Muscle layer of colon (tissue), 2 donors: ENCODE measurements around the gene GGTLC2.

Experiments used
- H3K27ac ChIP-seq: one replicate; pipeline ENCODE4 v1.7.0; 2013; ENCODE audit warnings: low read depth, mild to moderate bottlenecking, low read length, moderate library complexity
- H3K27me3 ChIP-seq, 2 donors: one replicate each; pipeline ENCODE4 v1.7.0; 2013; ENCODE audit warnings: low read length in 2 of 2, mild to moderate bottlenecking in 2 of 2; ENCODE audit not compliant: insufficient read depth in 2 of 2, control insufficient read depth in 1 of 2
- H3K36me3 ChIP-seq: one replicate; pipeline ENCODE4 v1.7.0; 2013; ENCODE audit warnings: mild to moderate bottlenecking, low read length; ENCODE audit not compliant: insufficient read depth
- H3K4me1 ChIP-seq: one replicate; pipeline ENCODE4 v1.7.0; 2013; ENCODE audit warnings: mild to moderate bottlenecking, low read length; ENCODE audit not compliant: insufficient read depth
- H3K4me3 ChIP-seq, 2 donors: one replicate each; pipeline ENCODE4 v1.7.0; 2013; ENCODE audit warnings: low read length in 2 of 2, low read depth in 1 of 2, mild to moderate bottlenecking in 1 of 2, moderate library complexity in 1 of 2
- H3K9ac ChIP-seq: one replicate; pipeline ENCODE4 v1.7.0; 2013; ENCODE audit warnings: low read length
- H3K9me3 ChIP-seq: one replicate; pipeline ENCODE4 v1.7.0; 2013; ENCODE audit warnings: mild to moderate bottlenecking, low read length
- donor health status: abdominal sarcoma.
- donor health status: Adenocarcinoma of cecum.

Gene GGTLC2

GRCh38 chr22:22673628-22674027, 29.2 kb downstream of the GGTLC2 start:
- no peak overlapping the region for H3K9ac ChIP-seq
- no peak overlapping the region for H3K27ac ChIP-seq
- no peaks in the 10 kb centered on the region for H3K27me3 ChIP-seq
- H3K4me1 ChIP-seq: no peaks in the 10 kb centered on the region
- no peaks in the 10 kb centered on the region for H3K36me3 ChIP-seq
- H3K4me3 ChIP-seq: no peak overlapping the region
- H3K9me3 ChIP-seq: no peaks in the 10 kb centered on the region

DNA sequence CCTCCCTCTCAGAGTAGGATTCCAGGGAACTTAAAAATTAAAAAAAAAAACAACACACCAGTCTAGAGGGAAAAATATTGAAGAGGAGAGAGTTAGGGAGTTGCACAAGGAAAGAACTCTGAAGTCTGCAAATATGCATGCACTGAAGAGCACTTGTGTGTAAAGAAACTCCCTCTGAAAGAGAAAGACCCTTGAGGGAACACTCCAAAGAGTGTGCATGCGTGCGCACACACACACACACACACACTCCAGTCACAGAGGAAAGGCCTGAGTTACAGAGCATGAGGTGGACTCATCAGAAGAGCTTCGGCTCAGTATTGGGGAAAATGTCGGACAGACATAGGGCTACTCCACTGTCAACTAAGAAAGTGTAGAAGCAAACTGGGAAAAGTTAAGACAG, 30.1 kb downstream of the GGTLC2 start:
- no peaks in the 10 kb centered on the region for H3K4me1 ChIP-seq

GRCh38 chr22:22678970-22679369, 34.6 kb downstream of the GGTLC2 start:
- Histone ChIP-seq H3K27ac (no peak overlapping the region), H3K9me3 (no peaks in the 10 kb centered on the region), H3K9ac (no peak overlapping the region), H3K4me3 (no peak overlapping the region), H3K27me3 (no peaks in the 10 kb centered on the region), H3K36me3 (no peaks in the 10 kb centered on the region), H3K4me1 (peaks cover 8% of the 10 kb centered on the region)

More for the DNA sequence above, 30.1 kb downstream of the GGTLC2 start:
- Histone ChIP-seq H3K4me3 (no peak overlapping the region), H3K27me3 (no peaks in the 10 kb centered on the region), H3K27ac (no peak overlapping the region), H3K36me3 (no peaks in the 10 kb centered on the region), H3K9ac (no peak overlapping the region), H3K9me3 (no peaks in the 10 kb centered on the region)

DNA sequence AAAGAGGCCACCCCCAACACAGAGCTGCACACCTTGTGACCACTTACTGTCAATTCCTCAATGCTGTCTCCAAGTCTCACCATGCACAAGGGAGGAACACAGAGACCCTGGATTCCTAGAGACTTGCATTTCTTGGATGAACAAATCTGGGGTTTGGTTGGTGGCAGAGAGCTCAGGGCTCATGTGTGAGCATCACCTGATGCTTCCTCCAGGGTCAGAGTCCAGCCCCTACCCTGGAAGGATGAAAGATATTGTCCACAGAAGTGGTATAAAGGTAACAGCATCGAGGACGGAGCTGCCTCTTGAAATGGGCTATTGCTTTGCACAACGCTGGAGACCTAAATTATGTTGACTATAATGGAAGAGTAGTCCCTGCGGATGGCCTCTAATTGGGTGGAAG, 36.0 kb downstream of the GGTLC2 start:
- Histone ChIP-seq H3K9me3 (no peaks in the 10 kb centered on the region), H3K27me3 (no peaks in the 10 kb centered on the region), H3K27ac (no peak overlapping the region), H3K4me3 (no peak overlapping the region), H3K36me3 (no peaks in the 10 kb centered on the region), H3K9ac (no peak overlapping the region), H3K4me1 (peaks cover 23% of the 10 kb centered on the region)

DNA sequence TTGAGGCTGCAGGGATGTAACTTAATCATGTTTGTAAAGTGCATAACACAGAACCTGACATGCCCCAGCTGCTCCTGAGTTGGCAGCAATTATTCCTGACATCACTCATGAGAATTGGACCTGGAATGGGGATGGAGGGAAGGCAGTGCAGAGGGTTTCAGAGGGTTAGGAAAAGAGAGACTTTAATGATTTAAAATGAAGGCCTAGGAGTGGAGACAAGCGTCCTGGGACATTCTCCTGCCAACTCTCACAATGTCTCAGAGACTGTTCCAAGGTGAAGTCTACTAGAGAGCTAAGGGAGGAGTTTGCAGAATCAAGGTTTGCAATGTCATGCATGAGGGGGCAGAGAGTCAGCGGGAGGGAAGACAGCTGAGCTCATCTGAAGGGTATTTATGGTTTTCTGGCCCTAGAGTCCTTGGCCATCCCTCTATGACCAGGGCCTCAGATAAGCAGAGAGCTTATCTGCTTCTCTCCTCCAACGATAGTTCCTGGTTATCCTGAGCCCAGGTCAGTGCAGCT, 36.9 kb downstream of the GGTLC2 start:
- H3K9ac ChIP-seq: no peak overlapping the region
- no peaks in the 10 kb centered on the region for H3K9me3 ChIP-seq
- no peak overlapping the region for H3K4me3 ChIP-seq
- H3K36me3 ChIP-seq: no peaks in the 10 kb centered on the region
- H3K27ac ChIP-seq: no peak overlapping the region
- no peaks in the 10 kb centered on the region for H3K27me3 ChIP-seq
- H3K4me1 ChIP-seq: peaks cover 23% of the 10 kb centered on the region

- Histone ChIP-seq H3K4me1 (peaks cover 23% of the 10 kb centered on the region), H3K9me3 (no peaks in the 10 kb centered on the region), H3K27me3 (no peaks in the 10 kb centered on the region), H3K27ac (no peak overlapping the region), H3K36me3 (no peaks in the 10 kb centered on the region), H3K9ac (no peak overlapping the region), H3K4me3 (no peak overlapping the region)
These were observed 37.8 kb downstream of the GGTLC2 start for GRCh38 chr22:22682196-22682595.

- Histone ChIP-seq H3K4me3 (no peak overlapping the region), H3K27ac (no peak overlapping the region), H3K9ac (no peak overlapping the region), H3K4me1 (peaks cover 23% of the 10 kb centered on the region), H3K9me3 (no peaks in the 10 kb centered on the region), H3K27me3 (no peaks in the 10 kb centered on the region), H3K36me3 (no peaks in the 10 kb centered on the region)
These were observed 38.6 kb downstream of the GGTLC2 start for GRCh38 chr22:22682807-22683667.

DNA sequence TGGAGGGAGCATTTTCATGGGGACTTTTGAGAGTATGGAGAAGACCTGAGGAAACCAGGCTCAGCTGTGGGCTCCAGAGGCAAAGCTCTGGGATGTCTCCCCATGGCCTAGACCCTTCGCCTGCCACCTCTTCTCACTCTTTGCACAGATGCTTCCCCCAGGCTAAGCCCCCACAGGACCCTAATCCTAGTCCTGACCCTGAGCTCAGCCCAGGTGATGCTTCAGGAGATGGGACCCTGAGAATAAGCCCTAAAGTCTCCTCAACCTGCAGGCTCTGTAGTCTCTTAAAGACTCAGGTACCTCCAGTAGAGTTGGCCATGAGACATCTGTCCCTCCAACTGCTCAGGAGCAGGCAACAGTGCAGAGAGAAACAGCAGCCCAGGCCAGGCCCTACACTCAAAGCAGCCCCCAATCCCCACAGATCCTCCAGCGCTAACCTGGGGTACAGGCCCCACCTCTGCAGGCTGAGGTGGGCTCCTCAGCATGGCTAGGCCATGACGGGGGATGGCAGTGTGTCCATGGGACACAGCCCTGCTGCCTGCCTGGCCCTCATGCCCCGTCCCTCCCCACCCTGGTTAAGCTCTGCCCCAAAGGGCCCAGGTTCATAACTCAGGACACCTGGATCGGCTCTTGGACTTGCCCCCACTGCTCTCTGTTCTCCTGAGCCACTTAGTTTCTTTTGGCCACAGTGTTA, 39.4 kb downstream of the GGTLC2 start:
- Histone ChIP-seq H3K9ac (no peak overlapping the region), H3K9me3 (no peaks in the 10 kb centered on the region), H3K27ac (no peak overlapping the region), H3K36me3 (no peaks in the 10 kb centered on the region), H3K4me3 (no peak overlapping the region), H3K27me3 (no peaks in the 10 kb centered on the region), H3K4me1 (peaks cover 23% of the 10 kb centered on the region)

DNA sequence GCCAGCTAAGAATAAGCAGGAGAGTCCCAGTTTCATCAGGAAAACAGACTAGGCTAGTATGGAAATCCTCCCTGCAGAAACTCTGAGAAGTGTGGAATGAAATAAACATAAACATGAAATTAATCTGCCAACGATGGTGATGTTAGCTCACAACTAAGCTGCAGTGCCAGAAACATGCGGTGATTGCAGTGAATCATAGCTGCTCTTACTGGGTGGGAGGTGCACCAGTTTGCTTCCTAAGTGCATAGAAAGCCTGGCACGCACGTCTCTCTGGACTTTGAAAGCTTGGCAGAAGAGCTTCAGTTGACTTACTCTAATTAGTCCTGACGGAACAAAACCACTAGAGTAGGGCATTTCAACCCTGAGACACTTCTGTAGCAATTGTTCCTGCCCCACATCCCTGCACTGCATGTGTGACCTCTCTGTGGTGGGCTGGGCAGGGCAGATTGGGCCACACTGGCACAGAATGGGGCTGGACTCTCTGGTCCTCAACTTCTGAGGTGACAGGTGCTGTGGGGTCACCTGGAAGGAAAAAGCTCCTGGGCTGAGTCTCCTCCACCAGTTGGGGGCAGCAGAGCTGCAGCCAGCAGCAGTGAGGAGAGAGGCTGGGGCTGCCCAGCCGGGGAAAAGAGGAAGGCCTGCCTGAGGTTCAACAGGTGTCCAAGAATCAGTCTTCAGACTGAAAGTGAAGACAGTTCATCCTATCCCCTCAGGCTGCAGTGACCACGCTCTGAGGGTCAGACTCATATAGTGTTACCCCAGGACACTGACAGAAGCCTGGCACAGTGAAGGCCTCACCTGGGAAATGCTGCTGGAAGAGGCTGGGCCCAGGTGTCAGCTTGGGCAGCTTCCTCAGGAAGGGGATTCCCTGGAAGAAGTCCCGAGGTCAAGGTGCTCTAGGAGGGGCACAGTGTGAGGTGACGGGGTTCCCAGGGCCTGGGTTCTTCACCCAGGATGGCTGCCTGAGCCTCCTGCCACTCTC, 40.5 kb downstream of the GGTLC2 start:
- Histone ChIP-seq H3K9me3 (no peaks in the 10 kb centered on the region), H3K27ac (no peak overlapping the region), H3K27me3 (no peaks in the 10 kb centered on the region), H3K4me1 (peaks cover 23% of the 10 kb centered on the region), H3K36me3 (no peaks in the 10 kb centered on the region), H3K9ac (no peak overlapping the region), H3K4me3 (no peak overlapping the region)

- no peak overlapping the region for H3K27ac ChIP-seq
- H3K27me3 ChIP-seq: no peaks in the 10 kb centered on the region
- peaks cover 23% of the 10 kb centered on the region for H3K4me1 ChIP-seq
- no peak overlapping the region for H3K4me3 ChIP-seq
- H3K36me3 ChIP-seq: no peaks in the 10 kb centered on the region
- H3K9ac ChIP-seq: no peak overlapping the region
- H3K9me3 ChIP-seq: no peaks in the 10 kb centered on the region
These were observed 41.2 kb downstream of the GGTLC2 start for GRCh38 chr22:22685586-22685985.
